ENCODE data around the gene SPATC1L.

DNA sequence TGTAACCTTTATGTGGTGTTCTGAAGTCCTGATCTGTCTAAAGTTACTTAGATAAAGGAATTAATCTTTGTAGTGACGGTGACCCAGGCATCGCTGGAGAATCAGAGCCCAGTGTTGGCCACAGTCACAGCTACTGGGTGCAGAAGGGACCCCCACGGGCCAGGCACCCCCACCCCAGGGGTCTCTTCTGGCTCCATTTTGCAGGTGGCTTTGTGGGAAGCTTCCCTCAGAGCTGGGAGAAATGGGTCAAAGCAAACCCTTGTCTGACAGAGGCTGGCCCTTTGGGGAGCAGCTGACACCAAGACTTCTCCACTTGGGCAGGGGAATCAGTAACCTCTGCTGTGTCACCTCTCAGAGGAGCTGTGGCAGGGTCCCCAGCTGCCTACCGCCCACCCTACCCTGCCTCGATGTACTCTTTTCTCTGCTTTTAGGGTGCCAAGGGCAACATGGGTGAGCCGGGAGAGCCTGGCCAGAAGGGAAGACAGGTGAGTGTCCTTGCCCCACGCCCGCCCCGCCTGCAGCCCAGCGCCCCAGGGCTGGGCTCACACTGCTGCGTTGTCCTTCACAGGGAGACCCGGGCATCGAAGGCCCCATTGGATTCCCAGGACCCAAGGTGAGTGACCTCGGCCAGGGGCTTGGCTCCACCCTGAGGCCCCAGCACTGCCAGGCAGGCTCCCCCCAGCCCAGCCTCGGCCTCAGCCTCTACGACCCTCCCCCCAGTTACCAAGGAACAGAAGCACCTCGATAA, 68.6 kb downstream of the SPATC1L start:
- TF ChIP-seq, protein P1, sequence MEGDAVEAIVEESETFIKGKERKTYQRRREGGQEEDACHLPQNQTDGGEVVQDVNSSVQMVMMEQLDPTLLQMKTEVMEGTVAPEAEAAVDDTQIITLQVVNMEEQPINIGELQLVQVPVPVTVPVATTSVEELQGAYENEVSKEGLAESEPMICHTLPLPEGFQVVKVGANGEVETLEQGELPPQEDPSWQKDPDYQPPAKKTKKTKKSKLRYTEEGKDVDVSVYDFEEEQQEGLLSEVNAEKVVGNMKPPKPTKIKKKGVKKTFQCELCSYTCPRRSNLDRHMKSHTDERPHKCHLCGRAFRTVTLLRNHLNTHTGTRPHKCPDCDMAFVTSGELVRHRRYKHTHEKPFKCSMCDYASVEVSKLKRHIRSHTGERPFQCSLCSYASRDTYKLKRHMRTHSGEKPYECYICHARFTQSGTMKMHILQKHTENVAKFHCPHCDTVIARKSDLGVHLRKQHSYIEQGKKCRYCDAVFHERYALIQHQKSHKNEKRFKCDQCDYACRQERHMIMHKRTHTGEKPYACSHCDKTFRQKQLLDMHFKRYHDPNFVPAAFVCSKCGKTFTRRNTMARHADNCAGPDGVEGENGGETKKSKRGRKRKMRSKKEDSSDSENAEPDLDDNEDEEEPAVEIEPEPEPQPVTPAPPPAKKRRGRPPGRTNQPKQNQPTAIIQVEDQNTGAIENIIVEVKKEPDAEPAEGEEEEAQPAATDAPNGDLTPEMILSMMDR (IDR thresholded peaks at IDR 0.05; ENCODE audit: low read depth, low read length), result no peak
- TF ChIP-seq POLR2A (IDR thresholded peaks at IDR 0.05; ENCODE audit: extremely low read depth, insufficient read length) (no peak), MYC (IDR thresholded peaks at IDR 0.05; ENCODE audit: low read depth, low read length) (no peak)

Data from NB4 (cell line).